Stomach (tissue), 4 donors: ENCODE results near the gene LRRC9.

Experiments
- EP300 ChIP-seq: sonication (generic); formaldehyde crosslinking; IDR thresholded peaks from one replicate; pipeline ENCODE4 v1.6.1; 2017; ENCODE audit warnings: antibody characterized with exemption
- POLR2A ChIP-seq, 4 donors: fragments of 450-650 bp; IDR thresholded peaks; one replicate each; pipeline ENCODE4 v1.6.1; 2016; ENCODE audit warnings: antibody characterized with exemption in 4 of 4, control low read depth in 2 of 4, mild to moderate bottlenecking in 1 of 4, moderate library complexity in 1 of 4
- TF ChIP-seq, protein P1 (sequence below), 7 experiments: fragments of 450-650 bp in 4 of 7; fragments of 200-600 bp in 3 of 7; sonication (generic) in 3 of 7; IDR thresholded peaks; one replicate each; pipeline ENCODE4 v1.5.1; 2016 to 2019; ENCODE audit warnings: antibody characterized with exemption in 7 of 7, control low read depth in 2 of 7, mild to moderate bottlenecking in 1 of 7

- TF ChIP-seq, protein P1, sequence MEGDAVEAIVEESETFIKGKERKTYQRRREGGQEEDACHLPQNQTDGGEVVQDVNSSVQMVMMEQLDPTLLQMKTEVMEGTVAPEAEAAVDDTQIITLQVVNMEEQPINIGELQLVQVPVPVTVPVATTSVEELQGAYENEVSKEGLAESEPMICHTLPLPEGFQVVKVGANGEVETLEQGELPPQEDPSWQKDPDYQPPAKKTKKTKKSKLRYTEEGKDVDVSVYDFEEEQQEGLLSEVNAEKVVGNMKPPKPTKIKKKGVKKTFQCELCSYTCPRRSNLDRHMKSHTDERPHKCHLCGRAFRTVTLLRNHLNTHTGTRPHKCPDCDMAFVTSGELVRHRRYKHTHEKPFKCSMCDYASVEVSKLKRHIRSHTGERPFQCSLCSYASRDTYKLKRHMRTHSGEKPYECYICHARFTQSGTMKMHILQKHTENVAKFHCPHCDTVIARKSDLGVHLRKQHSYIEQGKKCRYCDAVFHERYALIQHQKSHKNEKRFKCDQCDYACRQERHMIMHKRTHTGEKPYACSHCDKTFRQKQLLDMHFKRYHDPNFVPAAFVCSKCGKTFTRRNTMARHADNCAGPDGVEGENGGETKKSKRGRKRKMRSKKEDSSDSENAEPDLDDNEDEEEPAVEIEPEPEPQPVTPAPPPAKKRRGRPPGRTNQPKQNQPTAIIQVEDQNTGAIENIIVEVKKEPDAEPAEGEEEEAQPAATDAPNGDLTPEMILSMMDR (IDR thresholded peaks at IDR 0.05), result no peak
- TF ChIP-seq POLR2A (IDR thresholded peaks at IDR 0.05) (no peak), EP300 (no peak)
Measured at GRCh38 chr14:59931237-59931636, 11.3 kb downstream of the LRRC9 start.
